HCT116 (cell line): ENCODE measurements around the gene XPA. TPM values are rescaled to one million over a fixed set of nuclear protein-coding genes. Genes with fewer than 3 reads are reported as not detected.

Source experiments
- ATAC-seq: fragments of 200-7000 bp; cut with Tn5 transposase; 2 replicates; pipeline ENCODE4 v1.9.1; 2020; ENCODE audit warnings: mild to moderate bottlenecking, moderate library complexity
- BruUV-seq: library from RNA; stranded (reverse); fragments of 400-500 nt; replicated peaks from 2 replicates; lab custom pipeline; 2021; lab: Mats Ljungman, UMichigan
- CTCF ChIA-PET: fragments of 300-600 bp; sonication (Branson Sonifier 250); formaldehyde crosslinking; loops from one replicate; lab custom pipeline; 2021; ENCODE audit warnings: antibody characterized with exemption; lab: Charles Lee
- POLR2A ChIA-PET: fragments of 300-600, 350-600 bp; sonication (Branson Sonifier 250); formaldehyde crosslinking; loops from one replicate; lab custom pipeline; 2021; ENCODE audit warnings: antibody characterized with exemption; lab: Charles Lee
- RAD21 ChIA-PET, 2 experiments: fragments of 300-600 bp; sonication (Branson Sonifier 250); formaldehyde crosslinking; loops; one replicate each; lab custom pipeline; 2023; ENCODE audit warnings: low total read pairs in 2 of 2; ENCODE audit not compliant: uncharacterized antibody in 2 of 2, unreplicated experiment in 2 of 2, low non-redundant PET in 1 of 2; lab: Charles Lee
- DNase-seq: peaks from one replicate; pipeline ENCODE4 v3.0.0-alpha.2; 2010; ENCODE audit warnings: low read depth, low spot score
- H2AFZ ChIP-seq: fragments of 200-600 bp; shearing (Covaris generic), sonication (generic); 2 replicates; pipeline ENCODE4 v1.6.1; 2017; ENCODE audit warnings: low read depth, mixed run types, mixed read lengths, antibody characterized with exemption, low read length; ENCODE audit not compliant: poor library complexity, severe bottlenecking
- H3K27ac ChIP-seq: 2 replicates; pipeline ENCODE4 v1.5.1; 2012; ENCODE audit warnings: low read depth, low read length
- H3K27me3 ChIP-seq: fragments of 200-600 bp; sonication (generic); 2 replicates; pipeline ENCODE4 v1.6.1; 2016; ENCODE audit warnings: mixed run types, low read length, mixed read lengths; ENCODE audit not compliant: insufficient read depth
- H3K36me3 ChIP-seq, 2 experiments: fragments of 200-500 bp in 1 of 2; fragments of 200-600 bp in 1 of 2; sonication (Bioruptor generic) in 1 of 2; sonication (generic) in 1 of 2; 2 replicates each; pipeline versions ENCODE4 v1.5.1 to v1.6.1; 2014 to 2016; ENCODE audit warnings: low read length in 2 of 2, inconsistent platforms in 1 of 2, mixed read lengths in 1 of 2, mixed run types in 1 of 2; ENCODE audit not compliant: insufficient read depth in 2 of 2, control insufficient read depth in 1 of 2
- H3K4me1 ChIP-seq, 2 experiments: fragments of 200-600 bp in 1 of 2; sonication (generic) in 1 of 2; 2 replicates each; pipeline versions ENCODE4 v1.5.1 to v1.6.1; 2012 to 2017; ENCODE audit warnings: low read length in 2 of 2, inconsistent platforms in 1 of 2, mild to moderate bottlenecking in 1 of 2, mixed read lengths in 1 of 2, mixed run types in 1 of 2, moderate library complexity in 1 of 2; ENCODE audit not compliant: insufficient read depth in 2 of 2, control insufficient read depth in 1 of 2
- H3K4me2 ChIP-seq: fragments of 200-600 bp; sonication (generic); 2 replicates; pipeline ENCODE4 v1.6.1; 2017; ENCODE audit warnings: mixed run types, low read length, mixed read lengths
- H3K4me3 ChIP-seq, 2 experiments: fragments of 200-600 bp in 1 of 2; sonication (generic) in 1 of 2; replicated peaks in 1 of 2; 2 replicates each; pipeline ENCODE4 v1.5.1; 2011 to 2016; ENCODE audit warnings: low read length in 2 of 2, control low read depth in 1 of 2, low read depth in 1 of 2, mild to moderate bottlenecking in 1 of 2, mixed read lengths in 1 of 2, mixed run types in 1 of 2
- H3K79me2 ChIP-seq: fragments of 200-600 bp; sonication (generic); 2 replicates; pipeline ENCODE4 v1.6.1; 2017; ENCODE audit warnings: mild to moderate bottlenecking, mixed run types, low read length, moderate library complexity, mixed read lengths; ENCODE audit not compliant: insufficient read depth
- H3K9ac ChIP-seq: fragments of 200-600 bp; sonication (generic); 2 replicates; pipeline ENCODE4 v1.6.1; 2016; ENCODE audit warnings: low read length, mixed read lengths
- H3K9me2 ChIP-seq: fragments of 200-600 bp; sonication (generic), shearing (Covaris generic); 2 replicates; pipeline ENCODE4 v1.6.1; 2017; ENCODE audit warnings: mixed run types, mild to moderate bottlenecking, moderate library complexity; ENCODE audit not compliant: insufficient read depth
- H3K9me3 ChIP-seq, 2 experiments: fragments of 200-500 bp in 1 of 2; fragments of 200-600 bp in 1 of 2; sonication (Bioruptor generic) in 1 of 2; sonication (generic) in 1 of 2; 2 replicates each; pipeline ENCODE4 v1.6.1; 2014 to 2017; ENCODE audit warnings: low read length in 2 of 2, mixed read lengths in 2 of 2, inconsistent platforms in 1 of 2, low read depth in 1 of 2, mild to moderate bottlenecking in 1 of 2, mixed run types in 1 of 2, moderate library complexity in 1 of 2; ENCODE audit not compliant: control insufficient read depth in 1 of 2, insufficient read depth in 1 of 2
- H4K20me1 ChIP-seq: fragments of 200-600 bp; sonication (generic), shearing (Covaris generic); 2 replicates; pipeline ENCODE4 v1.6.1; 2017; ENCODE audit warnings: mixed run types, mild to moderate bottlenecking, moderate library complexity; ENCODE audit not compliant: insufficient read depth
- ATF3 ChIP-seq: IDR thresholded peaks from 2 replicates; pipeline ENCODE4 v1.6.1; 2012
- CBX3 ChIP-seq: IDR thresholded peaks from 2 replicates; pipeline ENCODE4 v1.6.1; 2012; ENCODE audit warnings: low read depth
- FOSL1 ChIP-seq: IDR thresholded peaks from 2 replicates; pipeline ENCODE4 v1.6.1; 2012; ENCODE audit warnings: low read depth
- POLR2AphosphoS5 ChIP-seq: IDR thresholded peaks from 2 replicates; pipeline ENCODE4 v1.6.1; 2011; ENCODE audit warnings: mild to moderate bottlenecking, low read depth, low read length, moderate library complexity
- RAD21 ChIP-seq: IDR thresholded peaks from 2 replicates; pipeline ENCODE4 v1.6.1; 2012; ENCODE audit warnings: low read depth, mild to moderate bottlenecking
- REST ChIP-seq: IDR thresholded peaks from 2 replicates; pipeline ENCODE4 v1.6.1; 2012; ENCODE audit warnings: low read depth
- TCF7L2 ChIP-seq: IDR thresholded peaks from 2 replicates; pipeline ENCODE4 v1.7.0; 2011; ENCODE audit warnings: borderline replicate concordance, inconsistent platforms; ENCODE audit not compliant: insufficient read depth, insufficient read length; ENCODE audit errors: extremely low read depth
- ZBTB33 ChIP-seq: IDR thresholded peaks from 2 replicates; pipeline ENCODE4 v1.6.1; 2011; ENCODE audit warnings: mild to moderate bottlenecking, low read length, moderate library complexity; ENCODE audit not compliant: insufficient replicate concordance; ENCODE audit errors: extremely low read depth
- ZFX ChIP-seq: fragments of 450-650 bp; IDR thresholded peaks from 2 replicates; pipeline ENCODE4 v1.6.1; 2017
- ZNF274 ChIP-seq: fragments of 200-500 bp; sonication (Bioruptor generic); IDR thresholded peaks from 2 replicates; pipeline ENCODE4 v1.6.1; 2014; ENCODE audit warnings: mild to moderate bottlenecking, low read depth, low read length, inconsistent platforms
- intact Hi-C: fragments of 100-400 bp; cut with micrococcal nuclease; formaldehyde crosslinking; loops from 2 replicates; pipeline ENCODE4 v1.10.0; 2022
- total RNA-seq: library from RNA; stranded (reverse); gene quantifications from one replicate; pipeline ENCODE4 v1.2.1, GENCODE V29; 2021; ENCODE audit not compliant: unreplicated experiment

Gene XPA
- total RNA-seq, 1 experiment from 2014 or later: 9.3 TPM

GRCh38 chr9:97694769-97695168 is 2.4 kb downstream of the XPA start:
- no peaks in the 10 kb centered on the region for H4K20me1 ChIP-seq
- H3K27ac ChIP-seq: no peak overlapping the region
- no peak for ATAC-seq
- H3K9me2 ChIP-seq: no peaks in the 10 kb centered on the region
- H3K4me2 ChIP-seq: no peak overlapping the region; the same call in 1 of the 2 replicates
- intact Hi-C loops: no loop called here
- RAD21 ChIA-PET: no interaction called here
- TF ChIP-seq RAD21 (no peak), ZNF274 (no peak), ZFX (no peak), TCF7L2 (no peak), FOSL1 (no peak), ZBTB33 (no peak), REST (no peak), POLR2AphosphoS5 (no peak), CBX3 (no peak), ATF3 (no peak)
- H3K79me2 ChIP-seq: peaks cover 33% of the 10 kb centered on the region
- peaks cover 5 to 7% of the 10 kb centered on the region in 2 experiments; a peak in 3 of 4 replicates for H3K36me3 ChIP-seq
- H3K9me3 ChIP-seq: no peaks in the 10 kb centered on the region
- BruUV-seq: no TSS peak
- H2AFZ ChIP-seq: no peak overlapping the region
- H3K4me1 ChIP-seq: peaks cover 18 to 35% of the 10 kb centered on the region in 2 experiments
- H3K27me3 ChIP-seq: no peaks in the 10 kb centered on the region
- POLR2A ChIA-PET: no interaction called here
- H3K4me3 ChIP-seq: no peak overlapping the region
- no peak overlapping the region for H3K9ac ChIP-seq
- CTCF ChIA-PET: no interaction called here
- DNase-seq: no peak
